Bronchial epithelial cell (primary cell): ENCODE results near the gene PRKCH. TPM values are rescaled to one million over a fixed set of nuclear protein-coding genes. Genes with fewer than 3 reads are reported as not detected.

Source experiments
- DNase-seq: peaks from one replicate; pipeline ENCODE4 v3.0.0-alpha.2; 2010; ENCODE audit warnings: low read depth
- FAIRE-seq: peaks from 2 replicates; lab custom pipeline; 2011; peaks lifted over from hg19 to GRCh38; lab: Jason Lieb, UNC
- H3K27me3 ChIP-seq: 2 replicates; pipeline ENCODE4 v1.5.1; 2011; ENCODE audit warnings: low read length; ENCODE audit not compliant: control insufficient read depth, insufficient read depth
- H3K36me3 ChIP-seq: 2 replicates; pipeline ENCODE4 v1.5.1; 2011; ENCODE audit warnings: low read length; ENCODE audit not compliant: control insufficient read depth, insufficient read depth
- H3K4me3 ChIP-seq: 2 replicates; pipeline ENCODE4 v1.5.1; 2011; ENCODE audit warnings: mild to moderate bottlenecking, low read depth, low read length, control low read depth
- CTCF ChIP-seq: IDR thresholded peaks from 2 replicates; pipeline ENCODE4 v1.5.1; 2011; ENCODE audit warnings: mild to moderate bottlenecking, moderate library complexity, low read length, control low read depth, inconsistent platforms; ENCODE audit not compliant: insufficient read depth, severe bottlenecking
- total RNA-seq: library from RNA; depleted of rRNA; stranded (reverse); fragments of >200 nt; gene quantifications from 2 replicates; pipeline ENCODE4 v1.2.1, GENCODE V29; 2014

PRKCH gene
- total RNA-seq, 1 donor from 2014 or later, result 24.5 TPM

- DNase-seq (peak; percentile 72), FAIRE-seq (no peak)
- Histone ChIP-seq H3K36me3 (no peaks in the 10 kb centered on the region), H3K27me3 (no peaks in the 10 kb centered on the region), H3K4me3 (no peak overlapping the region)
- peak; percentile 55 for TF ChIP-seq CTCF
Observed at GRCh38 chr14:61475316-61475715, 153.9 kb downstream of the PRKCH start.

GRCh38 chr14:61476105-61476753 lies 154.8 kb downstream of the PRKCH start:
- Histone ChIP-seq H3K27me3 (no peaks in the 10 kb centered on the region), H3K36me3 (no peaks in the 10 kb centered on the region), H3K4me3 (no peak overlapping the region)
- no peak for TF ChIP-seq CTCF
- no peak for FAIRE-seq
- no peak for DNase-seq

- no peaks in the 10 kb centered on the region for H3K27me3 ChIP-seq
- H3K4me3 ChIP-seq, result no peak overlapping the region
- TF ChIP-seq CTCF, result no peak
- DNase-seq (peak; percentile 93), FAIRE-seq (no peak)
- peaks cover 1% of the 10 kb centered on the region for H3K36me3 ChIP-seq
Observed at GRCh38 chr14:61476754-61477410, 155.5 kb downstream of the PRKCH start.

- peaks cover 3% of the 10 kb centered on the region for H3K36me3 ChIP-seq
- TF ChIP-seq CTCF, result no peak
- DNase-seq (no peak), FAIRE-seq (no peak)
- no peaks in the 10 kb centered on the region for H3K27me3 ChIP-seq
- no peak overlapping the region for H3K4me3 ChIP-seq
Observed at GRCh38 chr14:61477712-61478462, 156.5 kb downstream of the PRKCH start.

- Histone ChIP-seq H3K4me3 (no peak overlapping the region), H3K27me3 (no peaks in the 10 kb centered on the region), H3K36me3 (peaks cover 3% of the 10 kb centered on the region)
- no peak for FAIRE-seq
- no peak for DNase-seq
- no peak for TF ChIP-seq CTCF
Observed at GRCh38 chr14:61478971-61479473, 157.6 kb downstream of the PRKCH start.
